Right kidney (tissue), 9 donors: ENCODE results near the gene R3HDML.
"Not testable (repeated sequence)": the region's sequence is repeated elsewhere in the genome, so short reads cannot be mapped to it uniquely, and the experiment has no call there.

ENCODE experiments used
- DNase-seq: peaks from one replicate; pipeline ENCODE4 v3.0.0-alpha.2; 2016
- long read RNA-seq, 8 donors: transcript quantifications; one replicate each; lab custom pipeline, GENCODE V29; 2026

Gene R3HDML, protein sequence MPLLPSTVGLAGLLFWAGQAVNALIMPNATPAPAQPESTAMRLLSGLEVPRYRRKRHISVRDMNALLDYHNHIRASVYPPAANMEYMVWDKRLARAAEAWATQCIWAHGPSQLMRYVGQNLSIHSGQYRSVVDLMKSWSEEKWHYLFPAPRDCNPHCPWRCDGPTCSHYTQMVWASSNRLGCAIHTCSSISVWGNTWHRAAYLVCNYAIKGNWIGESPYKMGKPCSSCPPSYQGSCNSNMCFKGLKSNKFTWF
- long read RNA-seq, donor 1, partial matches to known transcripts = 8 of 8 reads
- long read RNA-seq, donor 1, other reads (novel, unspliced or antisense) = 0 of 8 reads
- long read RNA-seq, donor 2 = 0 reads
- long read RNA-seq, donor 3 = 0 reads
- long read RNA-seq, donor 4 = 0 reads
- long read RNA-seq, donor 5 = 0 reads
- long read RNA-seq, donor 6 = 0 reads
- long read RNA-seq, donor 7 = 0 reads
- long read RNA-seq, donor 8 = 0 reads

DNA sequence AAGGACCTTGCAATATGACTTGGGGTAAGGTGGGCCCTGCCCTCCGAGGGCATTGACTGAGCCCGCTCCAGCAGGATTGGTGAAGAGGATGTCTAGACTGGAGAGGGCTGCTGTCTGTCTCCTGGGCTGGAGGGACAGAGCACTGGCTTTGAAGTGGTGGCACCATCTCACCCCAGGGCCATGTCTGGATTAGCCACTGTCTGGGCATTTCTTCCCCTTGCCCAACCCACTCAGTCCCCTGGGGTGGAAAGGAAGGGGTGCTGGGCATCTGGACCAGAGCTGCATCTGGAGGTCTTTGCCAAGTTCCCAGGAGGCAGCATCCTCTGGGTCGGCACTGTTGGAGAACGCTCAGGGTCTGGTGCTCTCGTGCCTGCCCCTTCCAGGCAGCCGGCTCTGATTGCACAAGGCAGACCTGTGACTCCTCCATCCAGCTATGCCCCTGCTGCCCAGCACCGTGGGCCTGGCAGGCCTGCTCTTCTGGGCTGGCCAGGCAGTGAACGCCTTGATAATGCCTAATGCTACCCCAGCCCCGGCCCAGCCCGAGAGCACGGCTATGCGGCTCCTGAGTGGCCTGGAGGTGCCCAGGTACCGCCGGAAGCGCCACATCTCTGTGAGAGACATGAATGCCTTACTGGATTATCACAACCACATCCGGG, at the start of gene R3HDML:
Gene R3HDML, plus strand, starts transcription at position 319 of the 656 bp plus-strand sequence. Its CDS starts 115 bp downstream, at position 434.
- DNase-seq = no peak

GRCh38 chr20:44287272-44288097, 49.4 kb upstream of the R3HDML start:
- no peak for DNase-seq

DNA sequence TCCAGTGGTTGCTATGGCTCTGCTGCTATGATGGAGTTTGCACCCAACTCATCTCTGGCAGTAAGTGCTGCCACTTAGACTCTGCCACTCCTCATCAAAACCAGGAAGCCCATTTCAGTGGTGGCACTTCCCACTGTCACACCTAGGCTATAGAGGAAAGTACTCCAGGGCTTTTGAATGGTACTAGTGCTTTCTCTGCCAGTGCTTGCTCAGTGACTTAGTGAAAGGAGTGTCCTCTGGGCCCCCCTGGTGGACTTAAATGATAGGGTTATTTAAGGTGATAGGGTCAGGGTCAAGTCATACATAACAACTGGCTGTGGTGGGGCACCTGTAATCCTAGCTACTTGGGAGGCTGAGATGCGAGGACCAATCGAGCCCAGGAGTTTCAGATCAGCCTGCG, 48.6 kb upstream of the R3HDML start:
- DNase-seq = no peak

GRCh38 chr20:44291754-44292153, 45.1 kb upstream of the R3HDML start:
- DNase-seq = no peak

DNA sequence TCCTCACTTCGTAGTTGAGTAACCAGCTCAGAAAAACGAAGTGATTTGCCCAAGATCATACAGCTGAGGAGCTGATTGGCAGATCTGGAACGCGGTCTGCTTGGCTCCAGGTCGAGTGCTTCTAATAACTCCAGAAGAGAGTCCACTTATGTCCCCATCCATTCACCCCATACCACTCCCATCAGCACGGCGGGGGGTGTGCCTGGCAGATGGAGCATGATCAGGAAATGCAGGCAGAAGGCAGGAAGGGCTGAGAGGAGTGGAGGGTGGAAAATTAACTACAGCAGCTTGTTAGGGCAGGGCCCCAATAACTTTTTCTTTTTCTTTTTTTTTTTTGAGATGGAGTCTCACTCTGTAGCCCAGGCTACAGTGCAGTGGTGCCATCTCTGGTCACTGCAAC, 40.8 kb upstream of the R3HDML start:
- no peak for DNase-seq

GRCh38 chr20:44297721-44298120, 39.1 kb upstream of the R3HDML start:
- no peak for DNase-seq

DNA sequence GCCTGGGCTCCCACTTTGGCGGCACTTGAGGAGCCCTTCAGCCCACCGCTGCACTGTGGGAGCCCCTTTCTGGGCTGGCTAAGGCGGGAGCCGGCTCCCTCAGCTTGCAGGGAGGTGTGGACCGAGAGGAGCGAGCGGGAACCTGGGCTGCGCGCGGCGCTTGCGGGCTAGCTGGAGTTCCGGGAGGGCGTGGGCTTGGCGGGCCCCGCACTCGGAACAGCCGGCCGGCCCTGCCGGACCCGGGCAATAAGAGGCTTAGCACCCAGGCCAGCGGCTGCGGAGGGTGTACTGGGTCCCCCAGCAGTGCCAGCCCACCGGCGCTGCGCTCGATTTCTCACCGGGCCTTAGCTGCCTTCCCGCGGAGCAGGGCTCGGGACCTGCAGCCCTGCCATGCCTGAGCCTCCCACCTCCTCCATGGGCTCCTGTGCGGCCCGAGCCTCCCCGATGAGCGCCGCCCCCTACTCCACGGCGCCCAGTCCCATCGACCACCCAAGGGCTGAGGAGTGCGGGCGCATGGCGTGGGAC, 37.8 kb upstream of the R3HDML start:
- DNase-seq = not testable (repeated sequence)

- no peak for DNase-seq
These were observed 35.6 kb upstream of the R3HDML start for GRCh38 chr20:44301285-44301684.

DNA sequence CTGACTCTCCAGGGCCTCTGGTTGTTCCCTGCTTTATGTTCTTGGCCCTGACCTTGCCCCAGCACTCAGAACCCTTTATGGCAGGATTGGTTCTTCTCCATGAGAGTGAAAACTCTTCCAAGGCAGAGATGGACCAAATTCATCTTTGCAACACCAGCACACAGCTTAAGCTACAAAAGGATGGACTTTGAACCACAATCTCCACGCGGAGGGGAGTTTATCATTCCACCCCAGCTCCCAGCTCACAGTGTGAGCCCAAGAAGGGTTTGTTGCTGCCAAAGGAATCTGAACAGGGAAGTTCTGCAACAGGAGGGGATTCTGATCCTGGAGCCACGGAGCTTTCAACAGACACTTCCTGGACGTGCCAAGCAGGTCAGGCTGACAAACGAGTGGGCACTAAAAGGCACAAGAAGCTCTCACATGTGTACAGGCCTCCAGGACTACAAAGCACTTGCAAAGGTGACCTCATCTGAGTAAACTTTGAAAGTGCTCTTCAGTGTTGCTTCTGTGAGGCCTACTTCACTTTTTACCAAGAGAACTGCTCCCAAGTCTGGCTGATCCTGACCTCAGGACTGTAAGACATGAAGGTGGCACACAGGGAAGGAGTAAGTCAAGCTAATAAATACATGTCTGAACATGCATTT, 34.7 kb upstream of the R3HDML start:
- DNase-seq = no peak

DNA sequence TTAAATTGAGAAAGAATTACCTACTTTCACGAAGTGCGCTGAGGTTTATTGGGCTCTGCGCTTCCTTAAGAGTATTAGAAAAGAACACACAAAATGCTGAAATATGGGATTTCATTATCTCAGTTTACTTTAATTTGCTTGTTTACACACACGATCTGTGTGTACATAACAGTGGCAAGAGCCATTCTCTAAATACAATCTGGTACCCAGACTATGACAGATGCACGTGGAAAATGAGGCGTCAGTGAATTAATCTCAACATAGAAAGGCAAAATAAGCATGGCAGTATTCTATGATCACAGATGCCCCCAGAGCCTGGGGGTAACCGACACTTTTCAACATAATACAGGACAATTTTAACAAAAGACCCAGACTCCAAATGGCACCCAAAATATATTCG, 34.1 kb upstream of the R3HDML start:
- DNase-seq = no peak

- no peak for DNase-seq
These were observed 32.5 kb upstream of the R3HDML start for GRCh38 chr20:44304383-44304782.

- no peak for DNase-seq
These were observed 29.9 kb upstream of the R3HDML start for GRCh38 chr20:44306927-44307326.

- peak; percentile 20 for DNase-seq
These were observed 26.8 kb upstream of the R3HDML start for GRCh38 chr20:44309763-44310663.

DNA sequence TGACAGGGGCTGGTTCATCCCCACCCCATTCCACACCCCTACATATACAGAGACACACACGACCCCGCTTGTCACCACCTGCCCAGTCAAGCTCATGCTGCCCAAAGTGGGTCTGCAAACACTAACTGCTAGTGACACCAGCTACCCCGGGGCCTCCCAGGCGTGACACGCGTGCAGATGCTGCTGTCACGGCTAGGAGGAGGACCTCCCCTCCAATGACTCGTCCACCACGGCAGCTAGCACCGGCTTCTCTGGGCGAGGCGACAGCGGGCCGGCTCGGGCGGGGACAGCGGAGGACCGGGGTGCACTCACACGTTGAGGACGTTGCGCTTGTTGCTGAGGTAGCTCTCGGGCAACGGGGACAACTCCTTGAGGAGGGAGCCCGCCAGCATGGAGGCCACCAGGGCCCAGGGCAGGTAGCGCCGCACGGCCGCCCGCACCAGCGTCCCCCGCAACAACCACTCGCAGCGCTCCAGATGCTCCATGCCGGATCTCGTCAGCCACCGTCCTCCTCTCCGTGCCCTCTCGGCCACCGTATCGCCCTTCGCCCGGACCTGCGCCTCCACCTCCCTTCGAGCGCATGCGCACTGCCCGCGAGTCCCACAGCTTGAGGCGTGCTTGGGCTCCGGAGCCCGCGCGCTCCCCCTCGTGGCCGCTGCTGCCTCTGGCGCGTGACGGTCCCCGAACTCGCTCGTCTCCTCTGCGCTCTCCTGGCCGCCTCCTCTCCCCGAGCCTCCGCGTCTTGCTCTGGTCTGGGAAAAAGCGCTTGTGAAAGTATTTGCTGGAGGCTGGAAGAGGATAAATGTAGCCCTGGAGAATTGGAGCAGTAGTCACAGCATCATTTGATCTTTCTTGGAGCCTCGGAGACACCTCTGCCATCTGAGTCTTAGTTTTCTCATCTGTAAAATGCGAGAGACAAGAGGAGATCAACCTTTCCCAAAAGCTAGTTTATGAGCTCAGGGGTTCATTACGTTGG, 25.9 kb upstream of the R3HDML start, which contains the start of gene FITM2:
Gene FITM2, minus strand, starts transcription at position 539 of the 976 bp plus-strand sequence. Its CDS starts 54 bp downstream, at position 485.
- peak; percentile 95 for DNase-seq

- no peak for DNase-seq
These were observed 22.0 kb upstream of the R3HDML start for GRCh38 chr20:44314870-44315269.

DNA sequence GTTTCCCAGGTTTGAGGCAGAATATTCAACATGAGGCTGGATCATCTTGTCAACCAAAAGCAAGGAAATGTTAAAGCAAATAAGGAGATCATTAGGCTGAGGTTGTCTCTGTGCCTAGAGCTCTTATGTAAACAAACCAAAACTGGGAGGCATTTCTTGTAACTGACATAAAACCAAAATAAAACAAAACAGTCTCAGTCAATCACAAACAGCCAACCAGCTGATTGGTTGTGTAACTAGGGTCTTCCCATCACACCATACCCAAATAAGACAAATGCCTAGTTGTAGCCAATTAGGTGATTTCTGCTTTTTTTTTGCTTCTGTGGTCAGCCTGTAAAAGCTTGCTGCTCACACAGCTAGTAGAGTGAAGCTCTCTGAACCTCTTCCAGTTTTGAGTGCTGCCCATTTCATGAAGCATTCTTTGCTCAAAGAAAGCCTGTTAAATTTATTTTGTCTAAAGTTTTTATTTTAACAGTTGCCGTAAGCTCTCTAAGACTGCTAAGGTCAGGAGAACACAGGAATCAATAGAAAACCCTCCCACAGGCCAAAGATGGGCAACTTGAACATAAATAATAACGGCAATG, 16.9 kb upstream of the R3HDML start:
- no peak for DNase-seq

GRCh38 chr20:44324343-44324742, 12.5 kb upstream of the R3HDML start:
- DNase-seq = no peak

DNA sequence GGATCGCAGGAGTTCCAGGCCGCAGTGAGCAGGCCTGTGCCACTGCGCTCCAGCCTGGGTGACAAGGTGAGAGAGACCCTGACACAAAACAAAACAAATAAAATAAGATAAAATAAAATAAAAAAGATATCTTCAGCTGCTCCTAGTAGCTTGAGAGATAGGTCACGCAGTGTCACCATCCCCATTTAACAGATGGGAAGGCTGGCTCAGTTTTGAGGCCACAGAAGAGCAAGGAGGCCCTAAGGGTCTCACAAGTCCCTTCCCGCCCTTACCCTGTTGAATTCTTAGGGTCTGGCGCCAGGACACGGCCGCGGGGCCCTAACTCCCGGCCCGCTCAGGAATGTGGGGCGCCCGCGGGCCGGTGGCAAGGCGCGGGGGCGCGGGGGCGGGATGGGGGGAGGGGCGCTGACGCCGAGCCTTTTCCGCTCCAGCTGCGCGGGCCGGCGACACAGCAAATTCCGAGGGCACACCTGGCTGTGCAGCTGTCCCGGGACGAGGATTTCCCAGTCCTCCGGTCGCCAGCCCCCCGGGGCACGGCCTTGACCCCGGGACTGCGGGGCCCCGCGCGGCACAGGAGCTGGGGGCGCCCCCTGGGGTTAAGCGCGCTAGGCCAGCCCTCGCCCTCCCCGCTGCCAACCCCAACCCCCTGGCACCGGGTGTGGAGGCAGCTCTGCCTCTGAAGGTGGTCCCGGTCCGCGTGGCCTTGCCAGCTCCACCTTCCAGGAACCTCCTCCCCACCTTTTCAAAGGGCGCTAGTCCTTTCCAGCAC, 10.3 kb upstream of the R3HDML start:
- DNase-seq = no peak
